Endodermal cell (in vitro differentiated cells): ENCODE measurements around the gene LYST. TPM values are rescaled to one million over a fixed set of nuclear protein-coding genes. Genes with fewer than 3 reads are reported as not detected.

ENCODE experiments used
- DNase-seq: peaks from one replicate; pipeline ENCODE4 v3.0.0-alpha.2; 2017
- H3K27ac ChIP-seq: 2 replicates; pipeline ENCODE4 v1.5.1; 2013; ENCODE audit warnings: mild to moderate bottlenecking, low read depth, low read length, moderate library complexity
- H3K27me3 ChIP-seq: 2 replicates; pipeline ENCODE4 v1.6.1; 2013; ENCODE audit warnings: mild to moderate bottlenecking, low read length, moderate library complexity; ENCODE audit not compliant: insufficient read depth, control insufficient read depth, poor library complexity, severe bottlenecking
- H3K36me3 ChIP-seq: 2 replicates; pipeline ENCODE4 v1.7.0; 2013; ENCODE audit warnings: mild to moderate bottlenecking, low read length, moderate library complexity; ENCODE audit not compliant: control insufficient read depth, insufficient read depth
- H3K4me1 ChIP-seq: one replicate; pipeline ENCODE4 v1.7.0; 2013; ENCODE audit warnings: low read length; ENCODE audit not compliant: control insufficient read depth, insufficient read depth
- H3K4me3 ChIP-seq: 2 replicates; pipeline ENCODE4 v1.5.1; 2013; ENCODE audit warnings: mild to moderate bottlenecking, low read length, moderate library complexity
- H3K9ac ChIP-seq: 2 replicates; pipeline ENCODE4 v1.6.1; 2013; ENCODE audit warnings: mild to moderate bottlenecking, low read length, moderate library complexity; ENCODE audit not compliant: poor library complexity, severe bottlenecking; ENCODE audit errors: extremely low read depth
- H3K9me3 ChIP-seq: 2 replicates; pipeline ENCODE4 v1.6.1; 2013; ENCODE audit warnings: mild to moderate bottlenecking, low read length, moderate library complexity; ENCODE audit not compliant: control insufficient read depth
- H3K27ac Mint-ChIP-seq: 2 replicates; pipeline ENCODE4 v1.8.0; 2020; ENCODE audit warnings: mixed read lengths
- H3K27me3 Mint-ChIP-seq: 2 replicates; pipeline ENCODE4 v1.8.0; 2021; ENCODE audit warnings: mild to moderate bottlenecking, mixed read lengths; ENCODE audit not compliant: insufficient read depth
- H3K36me3 Mint-ChIP-seq: 2 replicates; pipeline ENCODE4 v1.8.0; 2020; ENCODE audit warnings: low read depth, mixed read lengths
- H3K4me1 Mint-ChIP-seq: 2 replicates; pipeline ENCODE4 v1.8.0; 2020; ENCODE audit warnings: mixed read lengths
- H3K4me3 Mint-ChIP-seq: 2 replicates; pipeline ENCODE4 v1.8.0; 2020; ENCODE audit warnings: mild to moderate bottlenecking, moderate library complexity, mixed read lengths
- H3K9me3 Mint-ChIP-seq: 2 replicates; pipeline ENCODE4 v1.8.0; 2020; ENCODE audit warnings: mild to moderate bottlenecking, mixed read lengths
- WGBS, 2 experiments: methylation state at CpG; one replicate each; pipeline versions ENCODE4 v1.1.5 to v1.1.7; 2013; ENCODE audit warnings: missing lambda C conversion rate in 2 of 2, mixed read lengths in 1 of 2; ENCODE audit not compliant: insufficient coverage in 1 of 2, insufficient read length in 1 of 2; 5-methylcytosine and 5-hydroxymethylcytosine counted together
- total RNA-seq, 2 donors: library from RNA; stranded (reverse); fragmentation: NEBNext Ultra II Directional in 1 of 2; extraction: Animal tissue kit (Norgen Biotek cat#: 25700) in 1 of 2; gene quantifications; 2 replicates in 1 of 2; 3 replicates in 1 of 2; pipeline ENCODE4 v1.2.1, GENCODE V29; 2021
- TF ChIP-seq, protein P1 (sequence below): fragments of 200-600 bp; sonication (generic); conservative IDR thresholded peaks from 2 replicates; pipeline ENCODE4 v1.5.0; 2021; ENCODE audit warnings: antibody characterized with exemption, mild to moderate bottlenecking

LYST gene
- total RNA-seq, 2 donors from 2014 or later, result 2.5 to 6.8 TPM

DNA sequence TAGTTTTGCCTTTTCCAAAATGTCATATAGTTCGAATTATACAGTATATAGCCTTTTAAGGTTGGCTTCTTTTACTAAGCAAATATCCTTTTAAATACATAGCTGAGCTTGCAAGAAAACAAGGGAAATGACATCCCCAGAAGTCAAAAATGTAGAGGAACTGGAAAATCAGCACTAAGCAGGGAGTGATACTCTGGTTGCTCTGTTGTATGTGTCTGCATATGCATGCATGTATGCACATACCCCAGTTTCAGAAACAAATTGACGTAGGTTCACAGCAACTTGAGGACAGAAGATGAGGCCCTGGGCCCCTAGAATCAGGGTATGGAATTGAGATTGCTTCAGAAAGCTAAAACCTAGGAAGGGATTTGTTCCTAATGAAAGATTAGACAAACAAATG lies 142.0 kb downstream of the LYST start:
- TF ChIP-seq, protein P1, sequence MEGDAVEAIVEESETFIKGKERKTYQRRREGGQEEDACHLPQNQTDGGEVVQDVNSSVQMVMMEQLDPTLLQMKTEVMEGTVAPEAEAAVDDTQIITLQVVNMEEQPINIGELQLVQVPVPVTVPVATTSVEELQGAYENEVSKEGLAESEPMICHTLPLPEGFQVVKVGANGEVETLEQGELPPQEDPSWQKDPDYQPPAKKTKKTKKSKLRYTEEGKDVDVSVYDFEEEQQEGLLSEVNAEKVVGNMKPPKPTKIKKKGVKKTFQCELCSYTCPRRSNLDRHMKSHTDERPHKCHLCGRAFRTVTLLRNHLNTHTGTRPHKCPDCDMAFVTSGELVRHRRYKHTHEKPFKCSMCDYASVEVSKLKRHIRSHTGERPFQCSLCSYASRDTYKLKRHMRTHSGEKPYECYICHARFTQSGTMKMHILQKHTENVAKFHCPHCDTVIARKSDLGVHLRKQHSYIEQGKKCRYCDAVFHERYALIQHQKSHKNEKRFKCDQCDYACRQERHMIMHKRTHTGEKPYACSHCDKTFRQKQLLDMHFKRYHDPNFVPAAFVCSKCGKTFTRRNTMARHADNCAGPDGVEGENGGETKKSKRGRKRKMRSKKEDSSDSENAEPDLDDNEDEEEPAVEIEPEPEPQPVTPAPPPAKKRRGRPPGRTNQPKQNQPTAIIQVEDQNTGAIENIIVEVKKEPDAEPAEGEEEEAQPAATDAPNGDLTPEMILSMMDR, result no peak
- H3K4me3 ChIP-seq, result no peak overlapping the region
- no peaks in the 10 kb centered on the region for H3K36me3 ChIP-seq
- no peak overlapping the region for H3K9ac ChIP-seq
- Mint-ChIP-seq H3K27ac (no peak overlapping the region), H3K27me3 (no peaks in the 10 kb centered on the region), H3K9me3 (no peaks in the 10 kb centered on the region), H3K4me3 (no peak overlapping the region), H3K36me3 (no peaks in the 10 kb centered on the region), H3K4me1 (no peaks in the 10 kb centered on the region)
- H3K9me3 ChIP-seq, result no peaks in the 10 kb centered on the region
- H3K27ac ChIP-seq, result no peak overlapping the region
- H3K4me1 ChIP-seq, result no peaks in the 10 kb centered on the region
- 83 to 89% methylated on average over 1 to 2 of the region's 2 CpGs for WGBS, 2 experiments
- H3K27me3 ChIP-seq, result no peaks in the 10 kb centered on the region
- DNase-seq, result no peak

DNA sequence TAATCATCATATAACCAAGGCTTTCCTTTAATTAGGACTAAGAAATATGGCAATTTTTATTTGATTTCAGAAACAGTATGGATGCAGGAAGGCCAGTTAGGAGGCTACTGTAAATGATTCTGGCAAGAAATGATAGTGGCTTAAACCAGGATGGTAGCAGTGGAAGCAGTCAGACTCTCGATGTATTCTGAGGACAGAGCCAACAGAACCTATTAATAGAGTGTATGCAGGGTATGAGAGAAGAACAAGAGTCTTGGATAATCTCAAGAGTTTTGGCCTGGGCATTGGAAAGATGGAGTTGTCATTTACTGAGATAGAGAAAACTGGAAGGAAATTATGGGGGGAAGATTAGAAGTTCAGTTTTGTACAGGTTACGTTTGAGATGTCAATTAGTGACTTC lies 143.8 kb downstream of the LYST start:
- Histone ChIP-seq H3K4me1 (no peaks in the 10 kb centered on the region), H3K27ac (no peak overlapping the region), H3K27me3 (no peaks in the 10 kb centered on the region), H3K9me3 (no peaks in the 10 kb centered on the region), H3K9ac (no peak overlapping the region), H3K36me3 (no peaks in the 10 kb centered on the region), H3K4me3 (no peak overlapping the region)
- Mint-ChIP-seq H3K27ac (no peak overlapping the region), H3K36me3 (no peaks in the 10 kb centered on the region), H3K4me3 (no peak overlapping the region), H3K27me3 (no peaks in the 10 kb centered on the region), H3K9me3 (no peaks in the 10 kb centered on the region), H3K4me1 (no peaks in the 10 kb centered on the region)
- DNase-seq, result no peak
- 93 to 97% methylated on average over 2 of the region's 2 CpGs for WGBS, 2 experiments
- TF ChIP-seq, protein P1, result no peak

DNA sequence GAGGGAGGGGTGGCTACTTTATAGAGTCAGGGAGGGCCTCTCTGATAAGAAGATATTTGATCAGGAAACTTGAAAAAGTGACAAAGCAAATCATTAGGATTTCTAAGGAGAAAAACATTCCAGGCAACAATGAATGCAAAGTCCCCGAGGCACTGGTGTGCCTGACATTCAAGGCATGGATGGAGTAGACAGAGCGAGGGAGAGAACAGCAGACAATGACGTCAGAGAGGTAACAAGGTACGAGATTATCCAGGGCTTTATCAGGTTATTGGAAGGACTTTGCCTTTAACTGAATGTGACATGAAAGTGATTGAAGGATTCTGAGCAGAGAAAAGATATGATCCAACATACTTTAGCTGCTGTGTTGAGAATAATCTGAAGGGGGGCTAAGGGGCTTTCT lies 144.7 kb downstream of the LYST start:
- WGBS, 2 experiments, result 86 to 89% methylated on average over 4 of the region's 4 CpGs
- Histone ChIP-seq H3K9ac (no peak overlapping the region), H3K36me3 (no peaks in the 10 kb centered on the region), H3K27ac (no peak overlapping the region), H3K9me3 (no peaks in the 10 kb centered on the region), H3K4me1 (no peaks in the 10 kb centered on the region), H3K4me3 (no peak overlapping the region), H3K27me3 (no peaks in the 10 kb centered on the region)
- no peak for DNase-seq
- Mint-ChIP-seq H3K27me3 (no peaks in the 10 kb centered on the region), H3K27ac (no peak overlapping the region), H3K4me3 (no peak overlapping the region), H3K36me3 (no peaks in the 10 kb centered on the region), H3K4me1 (no peaks in the 10 kb centered on the region), H3K9me3 (no peaks in the 10 kb centered on the region)
- TF ChIP-seq, protein P1, result no peak
